Spleen (tissue), 7 donors: ENCODE data around the gene SLC18A3.

ENCODE experiments used
- CTCF ChIP-seq, 11 experiments: fragments of 200-600 bp in 7 of 11; fragments of 450-650 bp in 4 of 11; sonication (generic) in 4 of 11; IDR thresholded peaks in 8 of 11; conservative IDR thresholded peaks in 3 of 11; 1 replicate in 7 of 11; 2 replicates in 4 of 11; pipeline versions ENCODE4 v1.4.0 to v1.8.0; 2016 to 2021; ENCODE audit warnings: antibody characterized with exemption in 11 of 11, inconsistent platforms in 4 of 11, mild to moderate bottlenecking in 1 of 11
- POLR2A ChIP-seq, 3 donors: fragments of 450-650 bp; IDR thresholded peaks; one replicate each; pipeline ENCODE4 v1.5.1; 2017; ENCODE audit warnings: antibody characterized with exemption in 3 of 3, mild to moderate bottlenecking in 1 of 3
- POLR2AphosphoS5 ChIP-seq, 3 donors: sonication (generic); formaldehyde crosslinking; IDR thresholded peaks; one replicate each; pipeline ENCODE4 v1.5.1; 2017; ENCODE audit warnings: antibody characterized with exemption in 3 of 3
- donor health status: DM: no; HTN: no; CAD: no; lungs with moderate emphysema.
- donor health status: DM: no; HTN: no; CAD: no.
- donor health status: DM: no; HTN: no; CAD: no.

DNA sequence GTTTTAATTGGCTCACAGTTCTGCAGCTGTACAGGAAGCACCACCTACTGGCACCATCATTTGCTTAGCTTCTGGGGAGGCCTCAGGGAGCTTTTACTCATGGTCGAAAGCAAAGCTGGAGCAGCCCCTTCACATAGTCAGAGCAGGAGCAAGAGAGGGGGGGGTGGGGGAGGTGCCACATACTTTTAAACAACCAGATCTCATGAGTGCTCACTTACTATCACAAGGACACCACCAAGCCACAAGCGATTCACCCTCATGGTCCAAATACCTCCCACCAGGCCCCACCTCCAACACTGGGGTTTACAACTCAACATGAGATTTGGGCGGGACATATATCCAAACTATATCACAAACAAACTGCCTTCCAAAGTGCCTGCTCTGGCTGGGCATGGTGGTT, 31.7 kb upstream of the SLC18A3 start:
- TF ChIP-seq CTCF (IDR thresholded peaks at IDR 0.05 in 8 of 11, conservative IDR thresholded peaks at IDR 0.05 in 3 of 11) (no peak), POLR2A (IDR thresholded peaks at IDR 0.05) (no peak), POLR2AphosphoS5 (IDR thresholded peaks at IDR 0.05) (no peak)
